ENCODE data around the gene ELMOD3. TPM values are rescaled to one million over a fixed set of nuclear protein-coding genes. Genes with fewer than 3 reads are reported as not detected.

Gene ELMOD3
- polyA plus RNA-seq, 1 of the 3 experiments (the other 2 are of a cell fraction), result 15.4 TPM

DNA sequence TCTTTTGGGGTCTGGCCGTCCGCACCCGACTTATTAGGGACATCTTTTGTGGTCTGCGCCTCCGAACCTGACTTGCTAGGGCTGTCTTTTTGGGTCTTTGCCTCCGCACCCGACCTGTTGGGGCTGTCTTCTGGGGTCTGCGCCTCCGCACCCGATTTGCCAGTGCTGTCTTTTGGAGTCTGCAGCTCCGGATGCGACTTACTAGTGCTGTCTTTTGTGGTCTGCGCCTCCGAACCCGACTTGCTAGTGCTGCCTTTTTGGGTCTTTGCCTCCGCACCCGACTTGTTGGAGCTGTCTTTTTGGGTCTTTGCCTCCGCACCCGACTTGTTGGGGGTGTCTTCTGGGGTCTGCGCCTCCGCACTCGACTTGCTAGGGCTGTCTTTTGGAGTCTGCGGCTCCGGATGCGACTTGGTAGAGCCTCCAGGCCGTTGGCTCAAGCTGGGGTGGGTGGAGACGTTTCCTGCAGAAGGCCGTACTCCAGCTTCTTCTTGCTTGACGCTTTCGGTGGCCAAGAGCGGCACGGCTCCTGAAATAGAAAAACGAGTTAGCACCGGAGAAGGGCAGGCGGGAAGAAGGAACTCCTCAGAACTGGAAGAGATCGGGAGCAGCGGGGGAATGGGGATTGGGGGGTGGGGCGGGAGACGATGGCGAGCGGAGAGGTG, 27.3 kb upstream of the ELMOD3 start:
- H3K36me3 ChIP-seq (replicated peaks in 1 of 2; ENCODE audit: control insufficient read depth in 1 of 2, insufficient read depth in 2 of 2, low read length in 1 of 2), result peaks cover 26 to 42% of the 10 kb centered on the region in 2 experiments
- TF ChIP-seq, protein P1, sequence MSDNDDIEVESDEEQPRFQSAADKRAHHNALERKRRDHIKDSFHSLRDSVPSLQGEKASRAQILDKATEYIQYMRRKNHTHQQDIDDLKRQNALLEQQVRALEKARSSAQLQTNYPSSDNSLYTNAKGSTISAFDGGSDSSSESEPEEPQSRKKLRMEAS (IDR thresholded peaks at IDR 0.05; ENCODE audit: low read depth), result no peak
- 0 out of 4 replicates have a peak, but pooled peaks of 1 of the 2 experiments have one; percentile 7 for TF ChIP-seq EP300 (IDR thresholded peaks at IDR 0.05; ENCODE audit: borderline replicate concordance in 1 of 2, low read depth in 1 of 2, low read length in 1 of 2)

DNA sequence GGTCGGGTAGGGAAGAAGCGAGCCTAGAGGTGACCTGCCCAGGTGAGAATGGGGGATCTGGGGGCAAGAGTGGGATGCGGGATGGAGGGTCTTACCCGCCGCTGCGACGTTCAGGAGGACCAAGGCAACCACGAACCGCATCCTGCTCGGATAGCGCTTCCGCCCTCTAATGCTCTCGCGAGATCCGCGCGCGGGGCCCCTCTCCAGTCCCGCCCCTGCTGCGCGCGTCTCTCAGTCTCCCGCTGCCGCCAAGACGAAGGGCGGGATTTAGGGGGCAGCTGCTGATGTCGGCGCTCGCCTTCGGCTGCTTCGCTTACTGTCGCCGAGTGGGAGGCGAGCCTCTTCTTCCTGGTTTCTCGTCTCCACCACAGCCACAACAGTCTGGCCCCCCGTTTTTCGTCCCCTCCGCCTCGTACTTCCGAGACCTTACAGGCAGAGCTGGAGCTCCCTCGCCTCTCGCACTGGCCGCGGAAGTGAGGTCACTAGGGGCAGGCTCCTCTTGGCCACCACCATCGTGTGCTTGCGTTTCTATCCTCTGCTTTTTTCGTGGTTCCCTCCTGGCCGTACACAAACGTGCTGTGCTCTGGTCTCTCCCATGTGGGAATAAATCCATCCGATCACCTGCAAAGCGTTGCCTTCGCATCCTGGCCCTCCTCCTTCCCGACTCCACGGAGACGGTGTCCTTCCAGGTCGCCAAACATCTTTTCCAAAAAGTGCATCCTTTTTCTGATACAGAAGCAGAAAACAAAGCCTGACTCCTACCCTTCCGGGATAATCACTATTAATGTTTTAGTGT, 26.5 kb upstream of the ELMOD3 start, which contains the start of gene TGOLN2:
Gene TGOLN2, minus strand, starts transcription at position 168 of the 796 bp plus-strand sequence. Its CDS starts 27 bp downstream, at position 141.
- DNase-seq, result peak; percentile 98
- Histone ChIP-seq H3K9me3 (no peaks in the 10 kb centered on the region), H2AFZ (ENCODE audit: low read depth) (peak within 1 kb of the TSS; percentile 93), H4K20me1 (ENCODE audit: insufficient read depth) (peaks cover 29% of the 10 kb centered on the region), H3K4me1 (ENCODE audit: control insufficient read depth in 1 of 2, insufficient read depth in 2 of 2, low read depth in 1 of 2, low read length in 1 of 2) (peaks cover 7 to 24% of the 10 kb centered on the region in 2 experiments; a peak in 3 of 4 replicates), H3K36me3 (replicated peaks in 1 of 2; ENCODE audit: control insufficient read depth in 1 of 2, insufficient read depth in 2 of 2, low read length in 1 of 2) (peaks cover 21 to 35% of the 10 kb centered on the region in 2 experiments), H3K4me3 (ENCODE audit: low read depth in 2 of 2, low read length in 1 of 2) (peak within 1 kb of the TSS; percentile 73 to 95), H3K27me3 (ENCODE audit: insufficient read depth) (no peaks in the 10 kb centered on the region), H3K4me2 (peak within 1 kb of the TSS; percentile 100), H3K79me2 (ENCODE audit: insufficient read depth) (peaks cover 48% of the 10 kb centered on the region), H3K9me2 (no peaks in the 10 kb centered on the region), H3K9ac (peak within 1 kb of the TSS; percentile 85), H3K27ac (ENCODE audit: low read depth in 2 of 2, low read length in 1 of 2) (peak within 1 kb of the TSS; percentile 88 to 97), H3F3A (replicated peaks; ENCODE audit: insufficient read depth) (peaks cover 3% of the 10 kb centered on the region)
- ChIA-PET POLR2A (interaction anchor here (0.6 to 3.1 kb wide), 13 partner anchors 8 to 283 kb away, joined by 3 to 14 read pairs (median 4); partner anchors contain the start of genes C2orf68, ELMOD3, MAT2A and RETSAT), CTCF (interaction anchor here (0.6 to 1.2 kb wide), 4 partner anchors 26 to 446 kb away, joined by 3 read pairs; partner anchors contain the start of genes ELMOD3 and RETSAT)
- WGBS (ENCODE audit: low lambda C conversion rate), result under 1% methylated on average over 37 of the region's 57 CpGs
- TF ChIP-seq, protein P2, sequence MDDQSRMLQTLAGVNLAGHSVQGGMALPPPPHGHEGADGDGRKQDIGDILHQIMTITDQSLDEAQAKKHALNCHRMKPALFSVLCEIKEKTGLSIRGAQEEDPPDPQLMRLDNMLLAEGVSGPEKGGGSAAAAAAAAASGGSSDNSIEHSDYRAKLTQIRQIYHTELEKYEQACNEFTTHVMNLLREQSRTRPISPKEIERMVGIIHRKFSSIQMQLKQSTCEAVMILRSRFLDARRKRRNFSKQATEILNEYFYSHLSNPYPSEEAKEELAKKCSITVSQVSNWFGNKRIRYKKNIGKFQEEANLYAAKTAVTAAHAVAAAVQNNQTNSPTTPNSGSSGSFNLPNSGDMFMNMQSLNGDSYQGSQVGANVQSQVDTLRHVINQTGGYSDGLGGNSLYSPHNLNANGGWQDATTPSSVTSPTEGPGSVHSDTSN (IDR thresholded peaks at IDR 0.05), result no peak
- TF ChIP-seq, protein P3, sequence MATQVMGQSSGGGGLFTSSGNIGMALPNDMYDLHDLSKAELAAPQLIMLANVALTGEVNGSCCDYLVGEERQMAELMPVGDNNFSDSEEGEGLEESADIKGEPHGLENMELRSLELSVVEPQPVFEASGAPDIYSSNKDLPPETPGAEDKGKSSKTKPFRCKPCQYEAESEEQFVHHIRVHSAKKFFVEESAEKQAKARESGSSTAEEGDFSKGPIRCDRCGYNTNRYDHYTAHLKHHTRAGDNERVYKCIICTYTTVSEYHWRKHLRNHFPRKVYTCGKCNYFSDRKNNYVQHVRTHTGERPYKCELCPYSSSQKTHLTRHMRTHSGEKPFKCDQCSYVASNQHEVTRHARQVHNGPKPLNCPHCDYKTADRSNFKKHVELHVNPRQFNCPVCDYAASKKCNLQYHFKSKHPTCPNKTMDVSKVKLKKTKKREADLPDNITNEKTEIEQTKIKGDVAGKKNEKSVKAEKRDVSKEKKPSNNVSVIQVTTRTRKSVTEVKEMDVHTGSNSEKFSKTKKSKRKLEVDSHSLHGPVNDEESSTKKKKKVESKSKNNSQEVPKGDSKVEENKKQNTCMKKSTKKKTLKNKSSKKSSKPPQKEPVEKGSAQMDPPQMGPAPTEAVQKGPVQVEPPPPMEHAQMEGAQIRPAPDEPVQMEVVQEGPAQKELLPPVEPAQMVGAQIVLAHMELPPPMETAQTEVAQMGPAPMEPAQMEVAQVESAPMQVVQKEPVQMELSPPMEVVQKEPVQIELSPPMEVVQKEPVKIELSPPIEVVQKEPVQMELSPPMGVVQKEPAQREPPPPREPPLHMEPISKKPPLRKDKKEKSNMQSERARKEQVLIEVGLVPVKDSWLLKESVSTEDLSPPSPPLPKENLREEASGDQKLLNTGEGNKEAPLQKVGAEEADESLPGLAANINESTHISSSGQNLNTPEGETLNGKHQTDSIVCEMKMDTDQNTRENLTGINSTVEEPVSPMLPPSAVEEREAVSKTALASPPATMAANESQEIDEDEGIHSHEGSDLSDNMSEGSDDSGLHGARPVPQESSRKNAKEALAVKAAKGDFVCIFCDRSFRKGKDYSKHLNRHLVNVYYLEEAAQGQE (IDR thresholded peaks at IDR 0.05; ENCODE audit: low read depth, low read length), result 0 out of 2 replicates have a peak, but pooled peaks have one; percentile 16
- no peak for TF ChIP-seq SMC3 (IDR thresholded peaks at IDR 0.05; ENCODE audit: low read depth, low read length)
- TF ChIP-seq RFX5 (IDR thresholded peaks at IDR 0.05; ENCODE audit: low read length), result no peak
- TF ChIP-seq FOXM1 (IDR thresholded peaks at IDR 0.05; ENCODE audit: low read depth), result no peak
- peak; percentile 87 for TF ChIP-seq ELF1 (IDR thresholded peaks at IDR 0.05)
- TF ChIP-seq SIN3A (IDR thresholded peaks at IDR 0.05; ENCODE audit: borderline replicate concordance, low read depth, low read length), result peak; percentile 87; the same call in 1 of the 2 replicates
- TF ChIP-seq GATA2 (CRISPR knock-in tag; IDR thresholded peaks at IDR 0.05), result no peak
- TF ChIP-seq TCF12 (IDR thresholded peaks at IDR 0.05), result no peak
- 0 out of 4 replicates have a peak, but pooled peaks of 1 of the 2 experiments have one; percentile 1 for TF ChIP-seq EP300 (IDR thresholded peaks at IDR 0.05; ENCODE audit: borderline replicate concordance in 1 of 2, low read depth in 1 of 2, low read length in 1 of 2)
- TF ChIP-seq, protein P4, sequence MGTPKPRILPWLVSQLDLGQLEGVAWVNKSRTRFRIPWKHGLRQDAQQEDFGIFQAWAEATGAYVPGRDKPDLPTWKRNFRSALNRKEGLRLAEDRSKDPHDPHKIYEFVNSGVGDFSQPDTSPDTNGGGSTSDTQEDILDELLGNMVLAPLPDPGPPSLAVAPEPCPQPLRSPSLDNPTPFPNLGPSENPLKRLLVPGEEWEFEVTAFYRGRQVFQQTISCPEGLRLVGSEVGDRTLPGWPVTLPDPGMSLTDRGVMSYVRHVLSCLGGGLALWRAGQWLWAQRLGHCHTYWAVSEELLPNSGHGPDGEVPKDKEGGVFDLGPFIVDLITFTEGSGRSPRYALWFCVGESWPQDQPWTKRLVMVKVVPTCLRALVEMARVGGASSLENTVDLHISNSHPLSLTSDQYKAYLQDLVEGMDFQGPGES (IDR thresholded peaks at IDR 0.05; ENCODE audit: low read depth, low read length), result no peak
- TF ChIP-seq YY1 (IDR thresholded peaks at IDR 0.05; ENCODE audit: low read depth), result no peak
- peak; percentile 71; the same call in 1 of the 2 replicates for TF ChIP-seq MXI1 (IDR thresholded peaks at IDR 0.05; ENCODE audit: low read depth, low read length)
- TF ChIP-seq GABPA (IDR thresholded peaks at IDR 0.05; ENCODE audit: low read depth), result peak; percentile 62

More for the DNA sequence above, 27.3 kb upstream of the ELMOD3 start:
- CTCF ChIA-PET, result interaction anchor here (0.8 to 1.8 kb wide), 5 partner anchors 13 to 445 kb away, joined by 3 read pairs; partner anchors contain the start of genes ELMOD3 and RETSAT
- H3F3A ChIP-seq (replicated peaks; ENCODE audit: insufficient read depth), result peaks cover 3% of the 10 kb centered on the region
- H3K9me2 ChIP-seq, result no peaks in the 10 kb centered on the region
- H3K27ac ChIP-seq (ENCODE audit: low read depth in 2 of 2, low read length in 1 of 2), result peak overlapping the region; percentile 88 to 97; a peak in 2 of 4 replicates
- peaks cover 7 to 24% of the 10 kb centered on the region in 2 experiments; a peak in 3 of 4 replicates for H3K4me1 ChIP-seq (ENCODE audit: control insufficient read depth in 1 of 2, insufficient read depth in 2 of 2, low read depth in 1 of 2, low read length in 1 of 2)
- H3K4me3 ChIP-seq (ENCODE audit: low read depth in 2 of 2, low read length in 1 of 2), result peak overlapping the region; percentile 73 to 95
- peak overlapping the region; percentile 100 for H3K4me2 ChIP-seq
- no peaks in the 10 kb centered on the region for H3K27me3 ChIP-seq (ENCODE audit: insufficient read depth)
- H3K9ac ChIP-seq, result peak overlapping the region; percentile 85
- H4K20me1 ChIP-seq (ENCODE audit: insufficient read depth), result peaks cover 34% of the 10 kb centered on the region
- no peak for DNase-seq
- no peaks in the 10 kb centered on the region for H3K9me3 ChIP-seq
- POLR2A ChIA-PET, result interaction anchor here (0.6 to 3.1 kb wide), 12 partner anchors 9 to 284 kb away, joined by 3 to 14 read pairs (median 4); partner anchors contain the start of genes C2orf68, ELMOD3, MAT2A and RETSAT
- 5% methylated on average over 37 of the region's 41 CpGs for WGBS (ENCODE audit: low lambda C conversion rate)
- H3K79me2 ChIP-seq (ENCODE audit: insufficient read depth), result peaks cover 56% of the 10 kb centered on the region
- H2AFZ ChIP-seq (ENCODE audit: low read depth), result peak overlapping the region; percentile 93; the same call in 1 of the 2 replicates
